Activated B cell treated with CpG ODN at 0.5 μM for 24 hours (primary cell): ENCODE data around the gene FOCAD. TPM values are rescaled to one million over a fixed set of nuclear protein-coding genes. Genes with fewer than 3 reads are reported as not detected.

ENCODE experiments used
- ATAC-seq: fragments of 200-7000 bp; cut with Tn5 transposase; one replicate; pipeline ENCODE4 v1.10.0; 2021; ENCODE audit warnings: low read depth, mild to moderate bottlenecking, moderate library complexity
- CTCF ChIA-PET: fragments of 350-600 bp; sonication (Branson Sonifier 250); formaldehyde crosslinking; loops from one replicate; lab custom pipeline; 2021; ENCODE audit warnings: antibody characterized with exemption; lab: Charles Lee
- POLR2A ChIA-PET: fragments of 350-600 bp; sonication (Branson Sonifier 250); formaldehyde crosslinking; loops from one replicate; lab custom pipeline; 2021; ENCODE audit warnings: antibody characterized with exemption; lab: Charles Lee
- DNase-seq: peaks from one replicate; pipeline ENCODE4 v3.0.0; 2022
- H3K27ac Mint-ChIP-seq: one replicate; pipeline ENCODE4 v1.8.0; 2020; ENCODE audit warnings: mixed read lengths
- H3K27me3 Mint-ChIP-seq: one replicate; pipeline ENCODE4 v1.8.0; 2021; ENCODE audit warnings: mixed read lengths
- H3K36me3 Mint-ChIP-seq: one replicate; pipeline ENCODE4 v1.8.0; 2021; ENCODE audit warnings: low read depth, mixed read lengths
- H3K4me1 Mint-ChIP-seq: one replicate; pipeline ENCODE4 v1.8.0; 2021; ENCODE audit warnings: mixed read lengths
- H3K4me3 Mint-ChIP-seq: one replicate; pipeline ENCODE4 v1.8.0; 2020; ENCODE audit warnings: mild to moderate bottlenecking, mixed read lengths
- H3K9me3 Mint-ChIP-seq: one replicate; pipeline ENCODE4 v1.8.0; 2020; ENCODE audit warnings: mixed read lengths
- CTCF ChIP-seq: fragments of 200-600 bp; IDR thresholded peaks from one replicate; pipeline ENCODE4 v1.8.0; 2022; ENCODE audit warnings: antibody characterized with exemption, mild to moderate bottlenecking
- intact Hi-C: fragments of 100-400 bp; cut with micrococcal nuclease; formaldehyde crosslinking; loops from one replicate; pipeline ENCODE4 v1.15.1; 2024
- total RNA-seq: library from RNA; stranded (reverse); gene quantifications from 2 replicates; pipeline ENCODE4 v1.2.3, GENCODE V29; 2022

FOCAD gene
- total RNA-seq, 1 donor from 2014 or later, result 11.7 TPM

GRCh38 chr9:20854444-20854843 lies 170.4 kb downstream of the FOCAD start:
- CTCF ChIA-PET, result no interaction called here
- no peaks in the 10 kb centered on the region for H3K27me3 Mint-ChIP-seq
- H3K4me3 Mint-ChIP-seq, result no peak overlapping the region
- no peaks in the 10 kb centered on the region for H3K4me1 Mint-ChIP-seq
- peaks cover 11% of the 10 kb centered on the region for H3K36me3 Mint-ChIP-seq
- DNase-seq (no peak), ATAC-seq (no peak)
- no peak overlapping the region for H3K27ac Mint-ChIP-seq
- POLR2A ChIA-PET, result no interaction called here
- TF ChIP-seq CTCF, result no peak
- peaks cover 14% of the 10 kb centered on the region for H3K9me3 Mint-ChIP-seq
- intact Hi-C loops, result loop anchor here (10.0 kb wide), 1 partner anchor 60 kb away; no protein-coding TSS in a partner anchor

GRCh38 chr9:20863945-20864344 lies 179.9 kb downstream of the FOCAD start:
- no peaks in the 10 kb centered on the region for H3K27me3 Mint-ChIP-seq
- peaks cover 7% of the 10 kb centered on the region for H3K36me3 Mint-ChIP-seq
- ATAC-seq, result no peak
- H3K27ac Mint-ChIP-seq, result no peak overlapping the region
- intact Hi-C loops, result no loop called here
- peaks cover 6% of the 10 kb centered on the region for H3K4me1 Mint-ChIP-seq
- TF ChIP-seq CTCF, result no peak
- DNase-seq, result no peak
- ChIA-PET POLR2A (no interaction called here), CTCF (no interaction called here)
- no peak overlapping the region for H3K4me3 Mint-ChIP-seq
- H3K9me3 Mint-ChIP-seq, result no peaks in the 10 kb centered on the region

GRCh38 chr9:20865347-20865746 lies 181.3 kb downstream of the FOCAD start:
- no peak for ATAC-seq
- Mint-ChIP-seq H3K27ac (no peak overlapping the region), H3K36me3 (peaks cover 7% of the 10 kb centered on the region)

GRCh38 chr9:20870115-20870514 lies 186.1 kb downstream of the FOCAD start:
- intact Hi-C loops, result no loop called here
- POLR2A ChIA-PET, result no interaction called here
- TF ChIP-seq CTCF, result no peak
- peaks cover 18% of the 10 kb centered on the region for H3K4me1 Mint-ChIP-seq
- CTCF ChIA-PET, result no interaction called here
- no peak overlapping the region for H3K4me3 Mint-ChIP-seq
- DNase-seq (no peak), ATAC-seq (no peak)
- H3K27me3 Mint-ChIP-seq, result no peaks in the 10 kb centered on the region
- H3K27ac Mint-ChIP-seq, result no peak overlapping the region
- no peaks in the 10 kb centered on the region for H3K9me3 Mint-ChIP-seq
- H3K36me3 Mint-ChIP-seq, result peaks cover 7% of the 10 kb centered on the region

More at GRCh38 chr9:20865347-20865746, 181.3 kb downstream of the FOCAD start:
- CTCF ChIA-PET, result interaction anchor here (1.5 kb wide), 1 partner anchor 20 kb away, joined by 4 read pairs; no protein-coding TSS in a partner anchor
- Mint-ChIP-seq H3K9me3 (no peaks in the 10 kb centered on the region), H3K4me1 (peaks cover 6% of the 10 kb centered on the region), H3K27me3 (no peaks in the 10 kb centered on the region), H3K4me3 (no peak overlapping the region)
- intact Hi-C loops, result no loop called here
- DNase-seq, result no peak
- POLR2A ChIA-PET, result no interaction called here
- no peak for TF ChIP-seq CTCF

- TF ChIP-seq CTCF, result no peak
- peaks cover 18% of the 10 kb centered on the region for H3K4me1 Mint-ChIP-seq
- H3K36me3 Mint-ChIP-seq, result peaks cover 5% of the 10 kb centered on the region
- CTCF ChIA-PET, result no interaction called here
- POLR2A ChIA-PET, result no interaction called here
- no peak for ATAC-seq
- H3K9me3 Mint-ChIP-seq, result no peaks in the 10 kb centered on the region
- intact Hi-C loops, result no loop called here
- no peaks in the 10 kb centered on the region for H3K27me3 Mint-ChIP-seq
- no peak overlapping the region for H3K4me3 Mint-ChIP-seq
- H3K27ac Mint-ChIP-seq, result no peak overlapping the region
- DNase-seq, result no peak
Observed at GRCh38 chr9:20872340-20872977, 188.4 kb downstream of the FOCAD start.
